BE2C (cell line): ENCODE results near the gene CD27.

Source experiments
- DNase-seq: peaks from one replicate; pipeline ENCODE4 v3.0.0-alpha.2; 2020
- H3K27me3 ChIP-seq: fragments of 250-450 bp; sonication (Bioruptor Pico); 2 replicates; pipeline ENCODE4 v1.5.1; 2020; ENCODE audit warnings: mild to moderate bottlenecking
- H3K36me3 ChIP-seq: fragments of 250-450 bp; sonication (Bioruptor Pico); 2 replicates; pipeline ENCODE4 v1.5.1; 2020; ENCODE audit warnings: mild to moderate bottlenecking
- H3K4me1 ChIP-seq: fragments of 250-450 bp; sonication (Bioruptor Pico); 2 replicates; pipeline ENCODE4 v1.5.1; 2020
- H3K4me3 ChIP-seq: 2 replicates; pipeline ENCODE4 v1.5.1; 2011; ENCODE audit warnings: low read depth, low read length
- H3K9me3 ChIP-seq: fragments of 250-450 bp; sonication (Bioruptor Pico); 2 replicates; pipeline ENCODE4 v1.5.1; 2020
- TF ChIP-seq, protein P1 (sequence below): IDR thresholded peaks from 2 replicates; pipeline ENCODE4 v1.5.1; 2012; ENCODE audit warnings: mild to moderate bottlenecking, low read depth, low read length

Gene CD27

DNA sequence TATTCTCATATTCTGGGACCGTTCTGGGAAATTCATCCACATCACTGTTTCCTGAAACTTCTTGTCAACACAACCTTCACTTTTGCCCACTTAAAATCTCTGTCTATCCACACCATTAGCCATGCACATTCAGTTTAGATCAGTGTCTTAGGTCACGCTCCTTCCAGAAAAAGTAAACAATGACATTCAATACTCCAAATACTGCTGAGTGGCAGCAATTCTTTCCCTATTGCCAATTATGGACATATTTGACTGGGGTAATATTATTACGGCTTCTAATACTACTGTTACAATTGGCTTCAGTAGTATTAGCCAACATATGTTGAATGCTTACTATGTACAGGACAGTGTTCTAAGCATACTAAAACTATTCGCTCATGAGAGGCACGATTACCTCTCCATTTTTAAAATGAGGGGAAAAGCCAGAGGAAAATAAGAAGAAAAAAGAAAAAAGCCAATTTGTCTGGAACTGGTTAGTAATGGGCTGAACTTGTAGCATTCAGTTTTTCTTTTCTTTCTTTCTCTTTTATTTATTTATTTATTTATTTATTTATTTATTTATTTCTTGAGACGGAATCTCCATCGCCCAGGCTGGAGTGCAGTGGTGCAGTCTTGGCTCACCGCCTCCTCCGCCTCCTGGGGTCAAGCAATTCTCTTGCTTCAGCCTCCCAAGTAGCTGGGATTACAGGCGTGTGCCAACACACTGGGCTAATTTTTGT, 37.4 kb upstream of the CD27 start:
- H3K4me1 ChIP-seq = no peaks in the 10 kb centered on the region
- H3K36me3 ChIP-seq = no peaks in the 10 kb centered on the region
- H3K4me3 ChIP-seq = no peak overlapping the region
- no peaks in the 10 kb centered on the region for H3K9me3 ChIP-seq
- TF ChIP-seq, protein P1, sequence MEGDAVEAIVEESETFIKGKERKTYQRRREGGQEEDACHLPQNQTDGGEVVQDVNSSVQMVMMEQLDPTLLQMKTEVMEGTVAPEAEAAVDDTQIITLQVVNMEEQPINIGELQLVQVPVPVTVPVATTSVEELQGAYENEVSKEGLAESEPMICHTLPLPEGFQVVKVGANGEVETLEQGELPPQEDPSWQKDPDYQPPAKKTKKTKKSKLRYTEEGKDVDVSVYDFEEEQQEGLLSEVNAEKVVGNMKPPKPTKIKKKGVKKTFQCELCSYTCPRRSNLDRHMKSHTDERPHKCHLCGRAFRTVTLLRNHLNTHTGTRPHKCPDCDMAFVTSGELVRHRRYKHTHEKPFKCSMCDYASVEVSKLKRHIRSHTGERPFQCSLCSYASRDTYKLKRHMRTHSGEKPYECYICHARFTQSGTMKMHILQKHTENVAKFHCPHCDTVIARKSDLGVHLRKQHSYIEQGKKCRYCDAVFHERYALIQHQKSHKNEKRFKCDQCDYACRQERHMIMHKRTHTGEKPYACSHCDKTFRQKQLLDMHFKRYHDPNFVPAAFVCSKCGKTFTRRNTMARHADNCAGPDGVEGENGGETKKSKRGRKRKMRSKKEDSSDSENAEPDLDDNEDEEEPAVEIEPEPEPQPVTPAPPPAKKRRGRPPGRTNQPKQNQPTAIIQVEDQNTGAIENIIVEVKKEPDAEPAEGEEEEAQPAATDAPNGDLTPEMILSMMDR = no peak
- H3K27me3 ChIP-seq = no peaks in the 10 kb centered on the region
- DNase-seq = no peak

DNA sequence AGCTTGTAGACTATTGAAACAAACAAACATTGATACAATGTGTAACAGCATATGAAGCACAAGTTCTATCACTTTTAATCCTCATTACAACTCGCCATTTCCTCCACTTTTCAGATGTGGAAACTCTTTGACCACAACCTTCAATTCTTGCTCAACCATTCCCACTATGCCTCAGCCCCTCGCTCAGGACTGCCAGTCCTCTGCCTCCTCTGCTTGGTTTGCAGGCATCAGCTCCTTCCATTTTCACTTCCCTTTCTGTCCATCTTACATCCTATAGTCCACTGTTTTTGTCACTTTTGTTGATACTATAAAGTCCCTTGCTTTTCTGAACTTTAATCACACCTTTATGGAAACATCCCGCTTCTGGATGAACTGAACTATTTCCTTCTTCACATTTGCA, 28.2 kb upstream of the CD27 start:
- TF ChIP-seq, protein P1 = no peak

DNA sequence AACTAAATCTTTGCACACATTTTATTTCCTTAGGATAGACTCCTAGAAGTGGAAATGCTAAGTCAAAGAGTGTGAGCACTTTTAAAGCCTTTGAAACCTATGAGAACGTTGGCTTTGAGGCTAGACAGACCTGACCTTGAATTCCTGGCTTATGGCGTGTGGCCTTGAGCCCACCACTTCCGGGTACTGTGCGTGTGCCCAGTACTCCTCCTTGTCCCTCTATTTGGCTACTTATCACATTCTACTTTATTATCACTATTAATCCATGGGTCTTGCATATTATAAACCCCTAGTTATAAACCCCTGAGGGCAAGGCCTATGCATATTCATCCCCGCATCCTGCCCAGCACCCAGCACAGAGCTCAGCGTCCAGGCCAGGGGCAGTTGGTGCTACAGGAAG, 26.0 kb upstream of the CD27 start:
- Histone ChIP-seq H3K27me3 (no peaks in the 10 kb centered on the region; the same call in 1 of the 2 replicates), H3K4me1 (no peaks in the 10 kb centered on the region), H3K9me3 (peaks cover 3% of the 10 kb centered on the region; the same call in 1 of the 2 replicates), H3K36me3 (no peaks in the 10 kb centered on the region), H3K4me3 (no peak overlapping the region)
- DNase-seq = no peak
- TF ChIP-seq, protein P1 = no peak

More for the DNA sequence above, 28.2 kb upstream of the CD27 start:
- Histone ChIP-seq H3K36me3 (no peaks in the 10 kb centered on the region), H3K4me3 (no peak overlapping the region), H3K27me3 (no peaks in the 10 kb centered on the region; the same call in 1 of the 2 replicates), H3K4me1 (no peaks in the 10 kb centered on the region), H3K9me3 (peaks cover 3% of the 10 kb centered on the region; the same call in 1 of the 2 replicates)
- DNase-seq = no peak

DNA sequence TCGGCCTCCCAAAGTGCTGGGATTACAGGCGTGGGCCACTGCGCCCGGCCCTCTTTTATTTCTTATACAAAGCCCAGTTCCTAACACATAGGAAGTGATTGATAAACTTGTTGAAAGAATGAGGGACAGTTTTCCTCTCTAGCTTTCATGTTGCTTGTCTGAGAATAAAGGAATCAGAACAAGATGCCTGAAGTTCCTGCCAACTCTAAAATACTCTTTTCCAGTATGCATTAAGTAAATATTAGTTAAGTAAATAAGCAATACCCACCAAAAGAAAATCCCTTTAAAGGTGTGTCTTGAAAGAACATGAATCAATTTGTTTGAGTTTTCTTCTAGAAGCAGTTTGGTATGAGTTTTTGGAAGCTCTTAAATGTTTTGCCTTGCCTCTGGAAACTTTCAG, 24.4 kb upstream of the CD27 start:
- Histone ChIP-seq H3K4me1 (no peaks in the 10 kb centered on the region), H3K36me3 (no peaks in the 10 kb centered on the region), H3K4me3 (no peak overlapping the region), H3K27me3 (no peaks in the 10 kb centered on the region; the same call in 1 of the 2 replicates), H3K9me3 (peaks cover 3% of the 10 kb centered on the region; the same call in 1 of the 2 replicates)
- TF ChIP-seq, protein P1 = no peak
- DNase-seq = no peak

DNA sequence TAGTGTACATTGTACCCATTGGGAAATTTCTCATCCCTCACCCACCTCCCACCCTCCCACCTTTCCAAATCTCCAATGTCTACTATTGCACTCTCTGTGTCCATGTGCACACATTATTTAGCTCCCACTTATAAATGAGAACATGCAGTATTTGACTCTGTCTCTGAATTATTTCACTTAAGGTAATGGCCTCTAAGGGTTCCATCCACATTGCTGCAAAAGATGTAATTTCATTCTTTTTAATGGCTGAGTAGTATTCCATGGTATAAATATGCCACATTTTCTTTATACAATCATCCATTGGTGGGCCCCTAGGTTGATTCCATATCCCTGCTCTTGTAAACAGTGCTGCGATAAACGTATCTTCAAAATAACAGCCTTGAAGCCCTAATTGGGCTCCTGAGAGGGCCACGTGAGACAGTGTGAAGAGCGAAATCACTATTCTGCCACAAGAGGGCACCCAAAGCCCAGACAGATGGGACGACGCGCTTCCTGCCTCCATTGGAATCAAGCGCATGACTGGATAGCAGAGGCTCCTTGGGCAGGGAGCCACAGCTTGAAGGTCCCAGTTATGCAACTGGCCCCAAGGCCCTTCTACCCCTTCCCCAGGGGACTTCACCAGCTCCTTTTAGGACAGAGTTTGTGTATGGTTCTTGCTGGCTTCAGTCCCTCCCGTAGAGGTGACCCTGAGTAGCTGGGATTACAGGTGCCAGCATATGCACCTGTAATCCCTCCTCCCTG, 21.3 kb upstream of the CD27 start:
- peak; percentile 81 for DNase-seq
- H3K36me3 ChIP-seq = no peaks in the 10 kb centered on the region
- no peaks in the 10 kb centered on the region for H3K4me1 ChIP-seq
- H3K4me3 ChIP-seq = no peak overlapping the region
- TF ChIP-seq, protein P1 = peak; percentile 90
- no peaks in the 10 kb centered on the region for H3K27me3 ChIP-seq
- H3K9me3 ChIP-seq = no peaks in the 10 kb centered on the region

DNA sequence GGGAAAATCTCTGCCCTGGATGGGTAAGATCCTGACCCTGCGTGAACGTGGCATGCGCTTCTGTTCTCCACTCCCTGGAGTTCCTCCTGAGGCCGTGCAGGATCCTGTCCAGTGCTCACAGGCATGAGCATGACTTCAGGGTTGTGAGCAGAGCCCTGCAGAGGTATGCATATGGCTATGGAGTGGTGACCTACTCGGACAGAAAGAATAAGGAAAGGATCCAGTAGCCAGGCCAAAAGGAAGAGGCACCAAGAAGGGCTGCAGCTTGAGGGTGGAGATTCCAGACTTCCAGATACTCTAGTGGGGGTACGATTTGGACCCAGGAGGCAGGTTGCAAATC, 20.8 kb upstream of the CD27 start:
- Histone ChIP-seq H3K27me3 (no peaks in the 10 kb centered on the region), H3K4me1 (no peaks in the 10 kb centered on the region), H3K9me3 (no peaks in the 10 kb centered on the region), H3K36me3 (no peaks in the 10 kb centered on the region), H3K4me3 (no peak overlapping the region)
- TF ChIP-seq, protein P1 = no peak
- no peak for DNase-seq
